Measurements from ENCODE around the gene MAP3K5. TPM values are rescaled to one million over a fixed set of nuclear protein-coding genes. Genes with fewer than 3 reads are reported as not detected.

Gene MAP3K5
- total RNA-seq, 4 donors from 2014 or later = 20.8 to 31.7 (median 23.4) TPM

DNA sequence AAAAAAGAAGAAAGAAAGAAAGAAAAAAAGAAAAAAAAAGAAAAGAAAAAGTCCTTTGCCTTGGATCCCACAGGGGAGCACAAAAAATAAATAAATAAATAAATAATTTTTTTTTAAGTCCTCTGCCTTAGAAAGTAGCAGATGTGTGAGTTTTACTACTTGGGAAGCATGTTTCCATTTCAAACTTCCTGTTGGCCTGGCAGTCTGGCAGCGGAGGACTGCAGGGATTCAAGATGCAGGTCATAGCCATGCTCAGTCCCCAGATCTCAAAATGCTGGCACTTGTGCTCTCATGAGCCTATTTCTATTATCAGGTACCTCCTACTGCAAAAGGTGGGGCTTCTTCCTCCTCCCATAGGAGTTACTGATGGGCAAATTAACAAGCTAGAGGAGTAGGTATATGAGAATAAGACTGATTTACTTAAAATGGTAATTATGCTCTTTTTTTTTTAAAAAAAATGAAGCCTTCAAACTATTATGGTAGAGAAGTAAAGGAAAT is 187.9 kb downstream of the MAP3K5 start:
- TF ChIP-seq, protein P1, sequence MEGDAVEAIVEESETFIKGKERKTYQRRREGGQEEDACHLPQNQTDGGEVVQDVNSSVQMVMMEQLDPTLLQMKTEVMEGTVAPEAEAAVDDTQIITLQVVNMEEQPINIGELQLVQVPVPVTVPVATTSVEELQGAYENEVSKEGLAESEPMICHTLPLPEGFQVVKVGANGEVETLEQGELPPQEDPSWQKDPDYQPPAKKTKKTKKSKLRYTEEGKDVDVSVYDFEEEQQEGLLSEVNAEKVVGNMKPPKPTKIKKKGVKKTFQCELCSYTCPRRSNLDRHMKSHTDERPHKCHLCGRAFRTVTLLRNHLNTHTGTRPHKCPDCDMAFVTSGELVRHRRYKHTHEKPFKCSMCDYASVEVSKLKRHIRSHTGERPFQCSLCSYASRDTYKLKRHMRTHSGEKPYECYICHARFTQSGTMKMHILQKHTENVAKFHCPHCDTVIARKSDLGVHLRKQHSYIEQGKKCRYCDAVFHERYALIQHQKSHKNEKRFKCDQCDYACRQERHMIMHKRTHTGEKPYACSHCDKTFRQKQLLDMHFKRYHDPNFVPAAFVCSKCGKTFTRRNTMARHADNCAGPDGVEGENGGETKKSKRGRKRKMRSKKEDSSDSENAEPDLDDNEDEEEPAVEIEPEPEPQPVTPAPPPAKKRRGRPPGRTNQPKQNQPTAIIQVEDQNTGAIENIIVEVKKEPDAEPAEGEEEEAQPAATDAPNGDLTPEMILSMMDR (IDR thresholded peaks at IDR 0.05) = no peak
- TF ChIP-seq EP300 (IDR thresholded peaks at IDR 0.05) (no peak), POLR2A (IDR thresholded peaks at IDR 0.05) (no peak), POLR2AphosphoS5 (IDR thresholded peaks at IDR 0.05) (no peak)
- WGBS, 2 donors (ENCODE audit: low coverage in 1 of 2) = 77% methylated on average over 1 of the region's 1 CpG; no CpG with 5 or more reads in 1 of the 2 donors
- Histone ChIP-seq H3K4me1 (peaks cover 0 to 35% (median 0%) of the 10 kb centered on the region in 3 donors), H3K27me3 (no peaks in the 10 kb centered on the region), H3K4me3 (no peak overlapping the region), H3K36me3 (peaks cover 0 to 23% of the 10 kb centered on the region in 2 donors), H3K27ac (no peak overlapping the region), H3K9me3 (no peaks in the 10 kb centered on the region)
- ATAC-seq = no peak

DNA sequence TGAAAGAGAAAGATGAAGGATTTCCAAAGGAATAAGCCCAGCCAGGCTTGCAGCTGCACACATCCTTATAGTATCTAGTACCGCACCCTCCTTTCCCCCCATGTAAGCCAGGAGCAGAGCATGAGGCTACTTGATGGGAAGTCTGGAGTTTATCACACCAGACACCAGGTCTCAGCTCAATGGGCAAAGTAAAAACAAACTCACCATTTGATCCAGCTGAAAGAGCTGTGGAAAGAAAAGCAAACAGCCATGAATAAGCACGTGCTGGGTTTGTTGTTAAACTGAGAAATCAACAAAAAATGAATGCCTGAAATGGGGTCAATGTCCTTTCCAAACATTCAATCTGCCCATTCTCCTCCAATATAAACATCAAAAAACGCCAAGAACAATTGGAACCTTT is 191.5 kb downstream of the MAP3K5 start:
- WGBS, 2 donors (ENCODE audit: low coverage in 1 of 2) = 56% methylated on average over 3 of the region's 3 CpGs
- Histone ChIP-seq H3K9me3 (no peaks in the 10 kb centered on the region), H3K4me1 (peaks cover 0 to 28% (median 0%) of the 10 kb centered on the region in 3 donors), H3K27ac (peak overlapping the region in 1 of 4 donors; percentile 58), H3K36me3 (peaks cover 0 to 33% of the 10 kb centered on the region in 2 donors), H3K4me3 (no peak overlapping the region), H3K27me3 (no peaks in the 10 kb centered on the region)
- no peak for TF ChIP-seq EP300 (IDR thresholded peaks at IDR 0.05)
- TF ChIP-seq POLR2AphosphoS5 (IDR thresholded peaks at IDR 0.05) = no peak
- TF ChIP-seq POLR2A (IDR thresholded peaks at IDR 0.05) = no peak
- TF ChIP-seq, protein P1 (IDR thresholded peaks at IDR 0.05) = no peak
- peak; percentile 56 for ATAC-seq

DNA sequence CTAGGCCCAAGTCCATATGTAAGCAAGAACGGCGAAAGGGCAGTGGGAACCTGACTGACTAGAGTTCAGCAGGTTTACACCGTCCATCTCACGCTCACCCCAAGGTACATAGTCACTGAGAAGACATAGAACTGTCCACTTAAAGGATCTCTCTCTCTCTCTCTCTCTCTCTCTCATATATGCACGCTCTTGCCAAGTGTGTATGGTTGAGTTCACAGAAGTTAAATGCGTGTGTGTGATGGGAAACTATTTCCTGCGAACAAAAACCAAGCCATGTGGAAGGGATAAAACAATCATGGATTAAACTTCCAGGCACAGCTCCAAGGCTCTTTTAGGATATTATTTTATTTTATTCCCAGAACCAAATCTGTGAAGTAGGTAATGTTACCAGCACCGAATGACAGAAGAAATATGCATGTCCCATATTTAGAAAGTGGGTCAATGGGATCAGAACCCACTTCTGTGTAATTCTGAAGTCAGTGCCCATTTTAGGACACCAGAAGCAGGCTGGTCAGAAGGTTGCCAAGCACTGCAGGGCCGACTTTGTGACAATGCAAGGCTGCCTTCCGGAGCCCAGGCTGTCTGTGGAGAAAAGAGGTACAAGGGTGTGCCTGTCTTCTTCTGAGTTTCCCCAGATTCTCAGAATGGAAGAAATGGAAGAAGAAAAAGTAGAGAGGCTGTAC is 192.8 kb downstream of the MAP3K5 start:
- TF ChIP-seq POLR2A (IDR thresholded peaks at IDR 0.05) (no peak), EP300 (IDR thresholded peaks at IDR 0.05) (no peak), POLR2AphosphoS5 (IDR thresholded peaks at IDR 0.05) (peak; percentile 48)
- TF ChIP-seq, protein P1 (IDR thresholded peaks at IDR 0.05) = no peak
- H3K27ac ChIP-seq = peak overlapping the region in 3 of 4 donors; percentile 39 to 65 (median 58)
- no peaks in the 10 kb centered on the region for H3K27me3 ChIP-seq
- H3K4me3 ChIP-seq = no peak overlapping the region
- no peaks in the 10 kb centered on the region for H3K9me3 ChIP-seq
- ATAC-seq = no peak
- WGBS, 2 donors (ENCODE audit: low coverage in 1 of 2) = 38 to 43% methylated on average over 9 of the region's 10 CpGs
- H3K4me1 ChIP-seq = peaks cover 0 to 20% (median 0%) of the 10 kb centered on the region in 3 donors
- peaks cover 0 to 34% of the 10 kb centered on the region in 2 donors for H3K36me3 ChIP-seq

DNA sequence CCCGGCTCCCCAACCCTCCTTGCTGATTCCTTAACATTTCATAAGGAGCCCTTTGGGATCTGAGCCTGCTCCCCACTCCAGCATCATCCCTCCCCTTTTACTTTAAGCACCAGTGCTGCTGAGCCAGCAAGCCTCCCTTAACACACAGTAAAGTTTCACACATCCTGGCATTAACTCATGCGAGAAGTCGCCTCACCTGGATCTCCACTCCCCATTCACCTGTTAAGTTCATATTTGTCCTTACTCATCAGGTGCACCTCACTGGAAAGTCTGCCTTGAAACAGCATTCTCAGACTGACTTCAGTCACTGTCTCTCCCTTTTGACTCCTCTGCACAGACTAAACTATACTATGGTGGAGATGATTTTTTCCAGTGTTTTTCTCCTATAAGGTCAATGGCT is 194.2 kb downstream of the MAP3K5 start:
- Histone ChIP-seq H3K27me3 (no peaks in the 10 kb centered on the region), H3K9me3 (no peaks in the 10 kb centered on the region), H3K27ac (no peak overlapping the region), H3K4me1 (peaks cover 0 to 20% (median 0%) of the 10 kb centered on the region in 3 donors), H3K36me3 (peaks cover 0 to 24% of the 10 kb centered on the region in 2 donors), H3K4me3 (no peak overlapping the region)
- ATAC-seq = no peak
- 95 to 98% methylated on average over 3 of the region's 3 CpGs for WGBS, 2 donors (ENCODE audit: low coverage in 1 of 2)
- TF ChIP-seq, protein P1 (IDR thresholded peaks at IDR 0.05) = no peak
- TF ChIP-seq POLR2A (IDR thresholded peaks at IDR 0.05) (no peak), EP300 (IDR thresholded peaks at IDR 0.05) (no peak), POLR2AphosphoS5 (IDR thresholded peaks at IDR 0.05) (no peak)

DNA sequence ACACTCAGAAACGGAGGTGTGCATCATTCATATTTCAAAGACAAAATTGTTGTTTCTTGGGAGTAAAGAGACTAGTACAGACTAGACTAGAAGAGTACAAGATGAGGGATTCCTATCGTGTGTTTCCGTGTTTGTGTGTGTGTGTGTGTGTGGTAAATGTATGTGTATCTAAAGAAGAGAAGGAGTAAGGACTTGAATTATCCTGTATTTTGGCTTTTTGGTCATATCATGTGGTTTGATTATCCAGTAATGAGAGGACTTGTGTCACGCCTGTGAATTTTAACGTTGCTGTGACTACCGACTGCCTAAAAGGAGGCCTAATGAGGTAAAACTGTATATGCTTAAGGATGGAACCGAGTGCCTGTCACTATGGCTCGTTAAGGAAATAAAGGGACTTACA is 197.6 kb downstream of the MAP3K5 start:
- no peak for TF ChIP-seq POLR2AphosphoS5 (IDR thresholded peaks at IDR 0.05)
- no peak for TF ChIP-seq POLR2A (IDR thresholded peaks at IDR 0.05)
- TF ChIP-seq EP300 (IDR thresholded peaks at IDR 0.05) = no peak
- TF ChIP-seq, protein P1 (IDR thresholded peaks at IDR 0.05) = no peak
- ATAC-seq = no peak
- H3K27me3 ChIP-seq = no peaks in the 10 kb centered on the region
- no peaks in the 10 kb centered on the region for H3K9me3 ChIP-seq
- no peak overlapping the region for H3K4me3 ChIP-seq
- WGBS, 2 donors (ENCODE audit: low coverage in 1 of 2) = 92 to 95% methylated on average over 6 to 8 of the region's 8 CpGs
- no peak overlapping the region for H3K27ac ChIP-seq
- peaks cover 0 to 10% (median 0%) of the 10 kb centered on the region in 3 donors for H3K4me1 ChIP-seq
- H3K36me3 ChIP-seq = peaks cover 0 to 52% of the 10 kb centered on the region in 2 donors

Measured in gastroesophageal sphincter (tissue), 4 donors.